ENCODE data around the gene PARD3.
A peak's percentile ranks its signal among the peaks of the same experiment; 100 is the strongest.

PARD3 gene

GRCh38 chr10:34191406-34191805 is 623.7 kb downstream of the PARD3 start:
- DNase-seq, result no peak

DNA sequence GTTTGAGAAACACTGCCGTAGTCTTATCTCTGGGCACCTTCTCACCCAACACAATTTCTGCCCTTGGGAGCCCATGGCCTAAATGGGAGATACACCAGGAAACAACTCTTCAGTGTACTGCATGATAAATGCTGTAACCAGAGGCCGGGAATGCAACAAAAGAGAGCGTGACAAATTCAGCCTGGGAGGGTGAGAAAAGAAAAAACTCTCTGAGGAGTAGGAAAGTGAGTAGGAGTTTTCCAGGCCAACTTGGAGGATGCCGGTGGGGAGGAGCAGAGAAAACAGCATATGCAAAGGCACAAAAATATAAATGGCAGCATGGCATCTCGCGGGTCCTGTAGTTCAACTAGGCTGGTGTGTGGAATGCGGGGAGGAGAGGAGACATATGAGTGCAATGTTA is 624.5 kb downstream of the PARD3 start:
- no peak for DNase-seq

DNA sequence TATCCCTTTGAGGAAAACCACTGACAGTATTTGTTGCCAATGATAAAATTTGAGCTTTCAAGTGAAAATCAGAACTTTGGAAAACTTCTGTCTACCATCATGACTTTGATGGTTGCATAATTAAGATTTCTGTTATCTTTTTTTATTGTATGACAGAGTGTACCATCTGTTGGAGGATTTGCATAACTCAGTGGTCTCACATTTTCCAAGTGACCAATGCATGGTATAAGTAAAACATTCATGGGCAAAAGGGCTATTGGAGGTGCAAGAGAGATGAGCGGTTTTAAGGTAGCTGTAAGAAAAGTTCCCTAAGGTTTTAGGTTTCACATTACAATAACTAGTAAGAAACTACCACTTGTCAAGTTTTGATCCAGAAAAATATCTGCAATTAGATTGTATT is 625.3 kb downstream of the PARD3 start:
- no peak for DNase-seq

DNA sequence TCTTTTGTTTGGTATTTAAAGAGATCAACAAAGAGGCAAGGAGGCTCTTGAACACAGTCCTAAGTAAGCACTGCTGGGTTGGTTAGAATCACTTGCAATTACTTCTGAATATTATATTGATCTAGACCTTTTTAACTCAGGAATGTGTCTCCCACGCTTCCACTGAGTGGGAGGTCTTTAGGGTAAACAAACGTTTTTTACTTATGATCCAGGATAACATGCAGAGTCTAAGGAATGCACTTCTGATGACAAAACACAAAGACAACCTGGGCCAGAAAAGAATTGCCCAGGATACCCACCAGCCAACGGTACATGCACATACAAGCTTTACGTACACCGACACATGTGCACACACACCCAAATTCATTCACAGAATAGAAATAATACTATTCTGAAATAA is 626.9 kb downstream of the PARD3 start:
- DNase-seq, result no peak

GRCh38 chr10:34187201-34187600 is 627.9 kb downstream of the PARD3 start:
- DNase-seq, result no peak

DNA sequence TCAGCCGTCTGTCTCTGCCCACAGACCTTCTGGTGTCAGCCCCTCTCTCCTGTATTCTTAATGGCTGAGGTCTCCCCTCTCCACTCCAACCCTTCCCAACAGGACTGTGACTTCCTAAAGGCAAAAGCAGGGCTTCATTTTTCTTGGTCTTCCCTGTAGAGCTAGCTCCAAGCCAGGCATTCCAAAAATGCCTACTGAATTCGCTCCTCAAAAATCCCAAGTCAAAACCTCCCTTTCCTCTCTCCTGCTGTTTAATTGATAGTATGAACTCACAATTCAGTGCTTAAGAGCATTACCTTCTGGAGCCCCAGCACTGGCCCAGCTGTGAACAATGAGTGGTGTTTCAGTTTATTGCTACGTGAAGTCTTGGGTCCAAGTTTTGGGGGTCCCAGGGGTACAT is 628.4 kb downstream of the PARD3 start:
- no peak for DNase-seq

DNA sequence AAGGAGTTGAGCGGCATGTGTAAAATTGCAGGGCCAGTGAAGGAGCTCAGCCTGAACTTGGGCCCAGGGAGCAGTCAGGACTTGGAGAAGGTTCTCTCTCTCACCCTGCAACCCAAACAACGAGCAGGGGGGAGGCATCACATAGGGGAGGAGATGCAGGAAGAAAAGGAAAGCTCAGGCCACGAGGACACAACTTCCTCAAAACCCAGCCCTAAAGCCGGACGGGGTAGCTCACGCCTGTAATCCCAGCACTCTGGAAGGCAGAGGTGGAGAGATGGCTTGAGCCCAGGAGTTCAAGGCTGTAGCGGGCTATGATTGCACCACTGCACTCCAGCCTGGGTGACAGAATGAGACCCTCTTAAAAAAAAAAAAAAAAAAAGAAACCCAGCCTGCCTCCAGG is 629.1 kb downstream of the PARD3 start:
- DNase-seq, result peak; percentile 23

DNA sequence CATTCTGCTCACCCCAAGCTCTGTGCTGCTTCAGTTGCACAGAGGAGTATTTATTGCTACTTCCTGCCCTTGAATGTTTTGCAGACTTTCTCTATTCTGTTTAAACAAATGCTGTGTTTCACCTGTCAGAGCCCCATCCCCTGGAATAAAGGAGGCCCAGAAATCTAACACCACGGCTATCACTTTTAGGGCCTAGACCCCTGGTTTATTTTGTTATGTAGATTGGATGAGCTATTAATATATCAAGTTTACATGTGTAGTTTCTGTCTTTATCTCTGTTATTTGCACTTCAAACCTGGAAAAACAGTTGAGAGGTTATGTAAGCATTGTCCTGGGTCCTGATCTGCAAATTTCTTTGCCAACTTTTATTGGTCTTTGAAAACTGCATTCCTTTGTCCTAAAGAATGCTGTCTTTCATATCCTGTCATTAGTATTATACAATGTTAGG is 630.1 kb downstream of the PARD3 start:
- no peak for DNase-seq

GRCh38 chr10:34184397-34184796 is 630.7 kb downstream of the PARD3 start:
- no peak for DNase-seq

DNA sequence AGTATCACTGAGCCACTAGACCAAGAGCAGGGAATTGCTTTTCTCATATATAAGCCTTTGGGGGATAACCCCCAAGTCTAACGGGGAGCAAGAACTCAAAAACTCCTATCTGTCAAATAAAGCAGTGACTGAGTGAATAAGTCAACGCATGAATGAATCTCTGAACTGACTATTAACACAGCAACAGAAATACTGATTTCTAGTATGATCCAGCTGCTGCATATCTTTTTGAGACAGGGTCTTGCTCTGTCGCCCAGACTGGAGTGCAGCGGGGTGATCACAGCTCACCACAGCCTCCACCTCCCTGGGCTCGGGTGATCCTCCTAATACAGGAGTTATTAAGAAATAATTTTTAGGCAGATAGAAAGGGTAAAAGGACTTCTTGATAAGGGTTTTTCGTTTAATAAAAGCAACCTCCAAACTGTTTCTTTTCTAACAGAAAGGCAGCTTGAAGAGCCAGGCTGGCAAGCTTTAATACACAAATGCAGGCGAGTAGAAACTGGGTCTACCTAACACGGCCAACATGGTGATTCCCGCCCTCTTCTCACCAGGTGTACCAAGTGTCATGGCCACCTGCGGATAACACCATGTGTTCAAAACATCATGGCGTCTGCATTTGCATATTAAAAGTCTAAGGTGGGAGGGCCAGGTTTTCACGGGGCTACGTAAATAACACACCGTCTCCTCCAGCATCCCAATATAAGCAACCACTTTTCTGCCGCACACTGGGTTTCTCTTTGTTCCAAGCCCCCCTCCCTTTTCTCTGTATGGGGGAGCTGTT is 631.9 kb downstream of the PARD3 start:
- no peak for DNase-seq

- DNase-seq, result no peak
Observed at GRCh38 chr10:34181553-34182300, 633.4 kb downstream of the PARD3 start.

GRCh38 chr10:34180749-34181148 is 634.3 kb downstream of the PARD3 start:
- DNase-seq, result no peak

DNA sequence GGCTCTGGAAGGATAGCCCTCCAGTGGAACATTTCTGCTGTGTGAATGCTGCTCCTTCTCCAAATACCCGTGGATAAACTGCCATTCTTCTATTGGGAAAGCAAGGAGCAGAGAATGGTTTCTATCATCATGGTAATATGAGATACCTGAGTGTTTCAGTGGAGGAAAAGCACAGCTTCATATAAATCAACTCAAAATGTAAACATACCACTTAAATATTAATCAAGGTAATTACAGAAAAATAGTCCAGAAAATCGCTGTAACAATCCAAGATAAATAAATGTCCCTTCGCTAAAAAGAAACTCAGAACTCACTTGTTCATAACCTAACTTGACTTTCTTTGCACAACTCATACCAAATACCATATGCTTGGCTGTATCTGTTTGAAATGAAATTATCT is 635.8 kb downstream of the PARD3 start:
- no peak for DNase-seq

- DNase-seq, result no peak
Observed at GRCh38 chr10:34178756-34179155, 636.3 kb downstream of the PARD3 start.

- no peak for DNase-seq
Observed at GRCh38 chr10:34178196-34178595, 636.9 kb downstream of the PARD3 start.

- DNase-seq, result no peak
Observed at GRCh38 chr10:34177445-34177844, 637.7 kb downstream of the PARD3 start.

GRCh38 chr10:34176351-34176750 is 638.7 kb downstream of the PARD3 start:
- DNase-seq, result no peak

- DNase-seq, result no peak
Observed at GRCh38 chr10:34175121-34175520, 640.0 kb downstream of the PARD3 start.

DNA sequence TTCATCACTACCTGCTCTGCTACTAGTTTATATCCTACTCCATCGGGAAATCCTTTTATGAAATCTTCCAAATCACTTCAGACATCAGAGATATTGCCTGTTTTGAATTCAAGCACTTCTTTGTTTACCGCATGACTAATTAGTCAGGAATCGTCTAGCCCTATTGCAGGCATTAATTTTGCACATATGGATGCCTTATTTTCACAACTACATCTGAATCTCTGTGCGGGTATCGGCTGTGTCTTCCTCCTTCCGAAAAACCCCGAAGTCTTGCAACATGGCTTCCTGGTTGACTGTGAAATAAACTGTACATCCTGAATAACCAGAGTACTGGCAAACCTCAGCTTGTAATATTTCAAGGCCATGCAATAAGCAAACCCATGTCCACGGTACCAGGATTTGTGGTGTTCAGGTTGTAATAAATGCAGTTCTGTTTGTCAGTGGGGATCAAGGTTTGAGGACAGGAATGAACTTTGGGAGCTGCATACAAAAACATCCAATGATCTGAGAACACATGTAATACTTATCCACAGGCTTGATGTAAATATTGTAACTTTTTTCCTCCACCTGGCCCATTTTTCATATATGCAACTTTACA is 642.1 kb downstream of the PARD3 start:
- DNase-seq, result peak; percentile 24

GRCh38 chr10:34171957-34172527 is 643.1 kb downstream of the PARD3 start:
- DNase-seq, result no peak

DNA sequence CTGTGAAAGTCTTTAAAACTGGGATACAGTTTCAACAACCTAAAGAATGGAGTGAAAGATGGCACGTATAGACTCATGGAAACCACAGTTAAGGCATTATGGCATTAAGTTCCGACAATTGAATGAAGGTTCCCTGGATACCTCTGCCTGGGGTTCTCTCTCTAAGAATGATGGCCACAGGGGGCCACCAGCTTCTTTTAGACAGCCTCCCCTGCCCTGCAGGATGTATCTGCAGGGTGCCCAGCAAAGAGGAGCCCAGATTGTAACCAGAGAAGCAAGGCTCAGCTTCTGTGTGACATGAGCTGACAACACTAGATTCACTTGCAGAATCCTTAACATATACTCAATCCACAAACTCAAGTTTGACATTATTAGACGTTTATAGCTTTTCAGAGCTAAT is 645.4 kb downstream of the PARD3 start:
- DNase-seq, result no peak

- DNase-seq, result peak; percentile 25
Observed at GRCh38 chr10:34169131-34169530, 646.0 kb downstream of the PARD3 start.

- DNase-seq, result no peak
Observed at GRCh38 chr10:34168439-34168838, 646.7 kb downstream of the PARD3 start.

GRCh38 chr10:34166823-34167222 is 648.3 kb downstream of the PARD3 start:
- DNase-seq, result no peak

Data from suppressor macrophage treated with lipopolysaccharide for 4 hours (primary cell).